NCI-H146 (cell line): Measurements from ENCODE around the gene CDH4.

Experiments used
- DNase-seq: peaks from one replicate; lab custom pipeline; 2025; lab: John Stamatoyannopoulos, UW

CDH4 gene

DNA sequence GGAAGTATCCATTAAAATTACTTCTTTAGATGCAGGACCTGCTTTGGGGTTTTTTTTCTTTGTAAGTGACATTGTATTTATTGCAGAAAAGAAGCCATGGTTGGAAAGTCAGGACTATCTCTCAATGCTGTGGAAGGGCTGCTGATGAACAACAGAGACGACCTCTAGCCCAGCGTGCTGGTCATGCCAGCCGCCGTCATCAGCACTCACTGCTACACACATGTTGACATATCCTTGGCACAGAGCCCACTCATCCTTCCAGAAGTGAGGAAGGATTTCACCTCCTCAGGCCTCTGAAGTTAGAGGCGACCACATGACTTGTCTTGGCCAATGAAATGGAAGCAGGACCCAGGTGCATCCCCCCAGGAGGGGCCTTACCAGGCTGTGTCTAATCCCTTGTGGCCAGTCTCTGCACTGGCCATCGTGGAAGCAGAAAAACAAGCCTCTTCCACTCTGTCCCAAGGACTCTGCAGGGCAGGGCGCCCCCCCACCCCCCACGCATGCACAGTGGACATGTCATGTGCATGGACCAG, 470.2 kb downstream of the CDH4 start:
- DNase-seq: no peak

DNA sequence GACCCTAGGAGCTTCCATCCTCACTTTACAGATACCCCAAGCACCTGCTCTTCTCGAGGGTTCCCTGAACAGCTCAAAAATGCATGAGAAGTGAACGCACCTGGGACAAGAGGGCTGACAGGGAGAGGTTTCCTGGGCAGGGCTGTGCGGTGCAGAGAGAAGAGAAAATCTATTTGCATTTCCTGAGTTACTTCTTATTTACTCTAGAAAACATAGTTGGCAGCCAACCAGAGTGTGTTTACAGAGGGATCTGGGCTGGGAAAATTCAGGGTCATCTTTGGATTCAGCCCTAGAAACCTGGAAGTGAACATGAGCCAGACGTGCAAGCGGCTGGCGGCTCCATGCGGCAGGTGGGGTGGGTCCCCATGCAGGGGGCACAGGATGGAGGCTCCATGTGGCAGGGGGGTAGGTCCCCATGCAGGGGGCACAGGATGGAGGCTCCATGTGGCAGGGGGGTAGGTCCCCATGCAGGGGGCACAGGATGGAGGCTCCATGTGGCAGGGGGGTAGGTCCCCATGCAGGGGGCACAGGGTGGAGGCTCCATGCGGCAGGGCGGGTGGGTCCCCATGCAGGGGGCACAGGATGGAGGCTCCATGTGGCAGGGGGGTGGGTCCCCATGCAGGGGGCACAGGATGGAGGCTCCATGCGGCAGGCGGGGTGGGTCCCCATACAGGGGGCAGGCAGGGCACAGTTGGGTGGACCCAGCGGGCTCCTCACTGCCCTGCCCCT, 471.6 kb downstream of the CDH4 start:
- DNase-seq: no peak

DNA sequence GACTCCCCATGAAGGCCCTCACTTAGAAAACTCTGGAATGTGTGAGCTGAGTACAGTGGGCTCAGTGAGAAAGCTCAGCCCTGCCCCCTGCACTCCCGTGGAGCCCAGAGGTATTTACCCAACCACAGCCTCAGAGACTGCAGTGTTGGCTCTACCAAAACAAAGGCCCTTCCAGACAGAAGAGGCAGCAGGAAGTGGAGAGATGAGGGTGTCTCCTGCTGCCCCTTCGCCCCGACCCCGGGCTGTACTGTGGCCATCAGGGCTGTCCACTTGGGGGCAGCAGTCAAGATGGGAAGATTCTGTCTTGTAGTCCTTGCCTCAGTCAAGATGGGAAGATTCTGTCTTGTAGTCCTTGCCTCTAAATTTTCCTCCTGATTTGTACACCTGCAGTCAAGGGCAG, 472.3 kb downstream of the CDH4 start:
- DNase-seq: no peak

DNA sequence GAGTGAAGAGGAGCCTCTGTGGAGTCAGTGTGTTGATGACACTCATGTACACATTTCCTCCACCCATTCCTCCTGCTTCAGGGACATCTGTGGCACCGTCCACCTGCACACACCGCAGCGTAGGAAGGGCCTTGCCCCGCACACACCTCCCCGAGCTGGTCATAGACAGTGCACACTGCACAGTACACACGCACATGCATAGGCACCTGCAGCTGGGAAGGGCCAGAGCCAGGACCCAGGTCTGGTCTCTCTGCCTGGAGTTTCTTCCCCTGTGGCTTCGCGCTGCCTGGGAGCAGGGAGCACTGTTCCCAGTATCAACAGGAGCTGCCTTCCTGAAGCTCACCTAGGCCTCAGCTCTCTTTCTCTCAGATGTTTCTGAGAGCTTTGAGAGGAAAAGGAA, 473.1 kb downstream of the CDH4 start:
- no peak for DNase-seq

DNA sequence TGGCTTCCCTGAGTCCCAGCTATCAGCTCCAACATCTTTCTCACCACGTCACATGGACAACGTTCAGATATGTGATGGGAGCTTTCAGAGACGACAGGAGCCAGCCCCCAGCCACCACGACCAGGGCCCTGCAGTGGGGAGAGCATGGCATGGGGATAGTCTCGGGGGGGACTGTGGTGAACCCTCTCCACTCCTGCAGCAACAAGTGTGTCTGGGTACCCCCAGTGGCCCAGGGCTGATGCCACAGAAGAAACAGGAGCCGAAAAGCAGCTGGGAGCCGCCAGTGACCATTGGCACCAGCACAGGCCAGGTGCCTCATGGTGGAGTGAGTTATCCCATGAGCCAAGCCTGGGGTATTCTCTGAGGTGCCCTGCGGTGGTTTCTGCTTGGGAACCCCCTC, 473.9 kb downstream of the CDH4 start:
- no peak for DNase-seq

DNA sequence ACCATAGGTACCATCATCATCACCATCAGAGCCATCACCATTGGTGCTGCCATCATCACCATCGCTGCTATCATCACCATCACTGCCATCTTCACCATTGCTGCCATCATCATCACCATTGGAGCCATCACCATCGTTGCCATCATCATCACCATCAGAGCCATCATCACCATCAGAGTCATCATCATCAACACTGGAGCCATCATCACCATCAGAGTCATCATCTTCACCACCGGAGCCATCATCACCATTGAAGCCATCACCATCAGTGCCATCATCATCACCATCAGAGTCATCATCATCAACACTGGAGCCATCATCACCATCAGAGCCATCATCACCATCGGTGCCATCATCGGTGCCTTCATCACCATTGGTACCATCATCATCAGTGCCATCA, 474.9 kb downstream of the CDH4 start:
- no peak for DNase-seq

DNA sequence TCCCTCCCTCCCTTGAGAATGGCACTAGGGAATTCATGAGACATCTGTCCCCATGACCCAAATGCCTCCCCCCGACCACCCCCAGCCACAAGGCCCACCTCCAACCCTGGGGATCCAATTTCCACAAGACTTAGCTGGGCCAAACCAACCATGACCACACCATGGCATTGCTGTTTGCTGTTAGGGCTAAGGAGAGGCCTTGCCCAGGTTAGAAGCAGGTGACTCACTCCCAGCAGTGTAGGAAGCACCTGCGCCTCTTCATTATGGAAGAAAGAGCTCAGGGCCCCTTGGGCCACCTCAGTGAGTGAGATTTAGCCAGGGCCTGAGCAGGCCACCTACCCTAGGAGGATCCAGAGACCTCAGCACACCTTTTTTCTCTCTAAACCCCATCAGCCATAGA, 475.7 kb downstream of the CDH4 start:
- DNase-seq: no peak

DNA sequence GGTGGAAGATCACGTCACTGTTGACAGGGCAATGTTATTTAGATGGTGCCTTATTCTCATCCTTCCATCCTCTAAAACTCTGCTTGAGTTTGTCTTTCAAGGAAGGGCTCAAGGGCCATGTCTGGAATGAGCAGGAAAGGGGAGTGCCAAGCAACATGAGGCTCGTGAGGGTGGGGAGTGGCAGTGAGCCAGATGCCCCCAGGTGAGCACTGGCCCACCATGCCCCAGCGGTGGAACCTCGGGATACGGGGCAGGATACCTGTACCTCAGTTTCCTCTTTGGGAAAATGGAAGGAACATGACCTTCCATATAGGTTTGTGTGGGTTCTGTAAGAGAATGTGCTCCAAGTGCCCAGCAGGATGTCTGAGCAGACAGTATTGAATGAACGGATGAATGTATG, 476.3 kb downstream of the CDH4 start:
- DNase-seq: no peak

DNA sequence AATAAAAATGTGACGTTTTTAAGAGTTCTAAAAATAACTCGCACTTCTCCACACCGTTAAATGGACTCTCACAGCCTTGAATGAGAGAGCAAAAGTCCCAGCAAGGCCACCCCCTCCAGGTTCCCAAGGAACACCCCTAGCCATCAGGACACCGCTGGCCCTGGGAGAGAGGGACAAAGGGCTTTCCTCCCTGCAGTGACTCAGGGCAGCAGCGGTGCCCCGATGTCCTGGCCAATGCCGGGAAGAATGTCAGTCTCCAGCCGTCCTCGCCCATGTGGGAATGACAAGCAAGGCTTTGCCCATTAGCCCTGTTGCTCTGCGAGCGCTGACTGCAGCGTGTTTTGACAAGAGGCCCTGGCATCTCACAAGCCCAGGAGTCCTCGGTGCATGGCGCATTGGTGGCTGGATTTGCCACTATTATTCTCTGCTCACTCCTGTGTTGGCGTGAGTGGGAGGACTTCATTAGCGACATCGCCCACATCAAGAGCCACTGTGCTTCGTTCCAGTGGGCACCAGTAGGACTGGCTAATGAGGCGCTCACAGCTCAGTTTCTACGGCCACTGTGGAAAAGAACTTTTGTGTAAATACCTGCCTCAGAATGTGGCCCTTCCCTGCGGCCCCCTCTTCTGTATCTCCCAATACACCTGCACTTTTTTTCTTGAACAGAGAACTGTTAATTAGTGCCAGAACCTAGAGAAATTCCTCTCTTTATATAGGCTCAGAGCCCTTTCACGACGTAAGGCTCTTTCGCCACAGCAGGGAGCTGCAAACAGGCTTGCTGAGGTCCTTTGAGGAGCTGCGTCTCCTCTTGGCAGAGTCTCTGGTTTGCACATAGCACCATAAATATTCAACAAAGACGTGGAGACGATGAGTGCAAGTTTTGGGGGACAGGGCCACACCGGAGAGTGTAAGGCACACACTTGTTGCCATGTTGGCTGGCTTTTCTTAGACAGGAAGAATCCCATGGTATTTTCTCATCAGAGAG, 477.0 kb downstream of the CDH4 start:
- no peak for DNase-seq

DNA sequence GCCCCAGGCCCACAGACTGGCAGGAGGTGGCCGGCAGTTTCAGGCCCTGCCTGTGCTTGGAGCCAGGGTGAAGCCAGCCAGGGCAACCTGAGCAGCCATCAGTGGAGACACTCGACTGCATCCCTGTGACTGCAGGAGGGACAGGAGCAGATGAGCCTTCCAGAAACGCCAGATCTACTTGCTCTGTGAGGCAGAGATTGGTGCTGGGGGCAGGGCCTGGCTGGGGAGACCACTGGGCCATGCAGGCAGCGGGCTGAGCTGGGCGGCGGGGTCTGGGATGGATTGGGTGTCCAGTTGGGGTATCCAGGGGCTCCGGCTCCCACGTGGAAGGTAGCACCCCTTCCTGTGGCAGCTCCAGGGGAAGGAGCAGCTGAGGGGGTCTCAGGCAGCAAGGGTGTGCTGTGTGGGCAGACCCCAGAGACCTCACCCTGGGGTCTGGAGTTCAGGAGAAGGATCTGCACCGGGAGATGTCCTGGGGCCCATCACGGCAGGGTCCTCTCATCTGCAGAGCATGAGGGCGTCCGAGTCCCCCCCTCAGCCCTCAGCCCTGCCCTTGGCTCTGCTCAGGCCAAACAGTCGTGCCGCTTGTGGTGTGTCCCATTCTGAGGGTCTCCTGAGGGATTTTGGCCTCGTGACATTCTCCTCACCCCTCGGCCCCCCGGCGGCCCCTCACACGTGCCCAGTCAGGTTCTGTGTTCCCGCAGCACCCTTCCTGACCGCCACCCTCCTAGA, 478.7 kb downstream of the CDH4 start:
- no peak for DNase-seq

DNA sequence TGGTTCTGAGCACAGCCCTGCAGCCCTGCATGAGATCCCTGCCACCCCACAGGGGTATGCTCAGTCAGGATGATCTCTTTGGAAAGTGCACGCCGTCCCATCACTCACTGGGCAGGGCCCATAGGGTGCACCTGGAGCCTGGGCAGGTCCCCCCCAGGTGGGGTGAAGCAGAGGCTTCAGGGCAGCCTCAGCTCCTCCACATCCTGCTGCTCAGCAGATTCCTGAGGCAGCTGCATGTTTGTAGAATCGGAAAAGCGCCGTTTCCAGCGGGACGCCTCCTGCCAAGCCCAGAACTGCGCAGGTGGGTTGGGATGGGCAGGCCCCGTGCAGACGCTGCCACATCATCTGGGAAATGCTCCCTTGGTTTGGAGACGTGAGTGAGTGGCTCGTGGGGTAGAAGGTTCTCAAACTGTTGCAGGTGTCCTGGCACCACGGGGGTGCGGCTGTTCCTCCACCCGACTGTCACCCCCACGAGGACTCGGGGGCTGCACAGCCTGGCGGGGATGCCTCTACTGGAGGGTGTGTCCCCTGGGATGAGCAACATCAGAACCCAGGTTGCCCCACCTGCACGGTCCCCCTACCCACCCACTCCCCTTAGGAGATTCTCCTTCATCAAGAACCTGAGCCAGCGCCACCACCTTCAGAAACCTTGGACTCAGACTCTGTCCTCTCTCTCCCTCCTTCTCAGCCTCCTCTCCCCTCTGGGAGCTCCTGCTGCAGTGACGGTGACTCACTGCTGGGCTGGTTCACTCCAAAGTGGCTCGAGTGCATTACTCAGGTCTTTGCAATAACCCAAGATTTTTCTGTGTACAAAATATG, 479.5 kb downstream of the CDH4 start:
- no peak for DNase-seq

DNA sequence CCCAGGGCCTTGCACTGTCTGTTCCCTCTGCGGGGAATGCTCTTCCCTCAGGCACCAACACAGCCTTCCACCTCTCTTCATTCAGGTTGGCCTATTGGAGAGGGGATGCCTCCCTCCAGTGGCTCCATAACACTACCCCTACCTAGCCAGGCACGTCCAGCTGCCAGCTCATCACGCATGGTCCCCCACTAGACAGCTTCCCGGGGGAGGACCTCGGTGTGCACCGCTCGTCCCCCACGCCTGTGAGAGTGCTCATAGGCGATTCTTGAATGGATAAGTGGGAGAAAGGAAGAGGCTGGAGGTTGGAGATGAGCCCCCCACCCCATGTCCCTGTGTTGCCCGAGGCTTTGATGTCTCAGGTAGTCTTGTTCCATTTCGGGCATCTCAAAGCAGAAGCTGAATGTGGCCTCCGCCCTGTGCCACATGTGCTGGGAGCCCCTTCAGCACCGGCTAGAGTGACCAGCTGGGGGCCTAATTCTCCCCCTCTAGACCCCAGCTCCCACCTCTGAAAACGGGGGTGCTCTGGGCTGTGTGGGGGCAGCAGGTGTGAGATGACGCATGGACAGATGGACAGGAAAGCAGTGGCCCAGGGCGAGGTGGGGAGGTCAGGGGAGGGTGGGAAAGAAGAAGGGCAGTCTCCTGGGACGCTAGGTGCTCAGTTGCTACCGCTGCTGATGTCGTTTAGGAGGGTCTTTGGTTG, 480.6 kb downstream of the CDH4 start:
- DNase-seq: no peak

DNA sequence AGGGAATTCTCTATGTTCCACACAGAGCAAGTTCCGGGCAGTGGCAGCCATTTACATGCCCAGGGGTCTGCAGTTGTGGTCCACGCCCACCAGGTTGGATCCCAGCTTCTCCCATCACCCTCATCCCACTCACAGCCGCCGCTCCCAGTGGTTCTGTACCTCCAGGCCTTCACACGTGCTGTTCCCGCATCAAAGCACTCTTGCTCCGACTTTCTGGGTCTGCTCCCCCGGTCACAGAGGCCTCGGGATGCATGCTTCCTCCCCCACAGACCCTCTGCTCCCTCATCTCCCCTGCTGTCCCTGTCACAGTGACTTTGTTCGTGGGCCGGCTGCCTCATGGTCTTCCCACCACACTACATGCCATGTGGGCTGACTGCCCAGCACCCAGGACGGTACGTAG, 481.2 kb downstream of the CDH4 start:
- no peak for DNase-seq

DNA sequence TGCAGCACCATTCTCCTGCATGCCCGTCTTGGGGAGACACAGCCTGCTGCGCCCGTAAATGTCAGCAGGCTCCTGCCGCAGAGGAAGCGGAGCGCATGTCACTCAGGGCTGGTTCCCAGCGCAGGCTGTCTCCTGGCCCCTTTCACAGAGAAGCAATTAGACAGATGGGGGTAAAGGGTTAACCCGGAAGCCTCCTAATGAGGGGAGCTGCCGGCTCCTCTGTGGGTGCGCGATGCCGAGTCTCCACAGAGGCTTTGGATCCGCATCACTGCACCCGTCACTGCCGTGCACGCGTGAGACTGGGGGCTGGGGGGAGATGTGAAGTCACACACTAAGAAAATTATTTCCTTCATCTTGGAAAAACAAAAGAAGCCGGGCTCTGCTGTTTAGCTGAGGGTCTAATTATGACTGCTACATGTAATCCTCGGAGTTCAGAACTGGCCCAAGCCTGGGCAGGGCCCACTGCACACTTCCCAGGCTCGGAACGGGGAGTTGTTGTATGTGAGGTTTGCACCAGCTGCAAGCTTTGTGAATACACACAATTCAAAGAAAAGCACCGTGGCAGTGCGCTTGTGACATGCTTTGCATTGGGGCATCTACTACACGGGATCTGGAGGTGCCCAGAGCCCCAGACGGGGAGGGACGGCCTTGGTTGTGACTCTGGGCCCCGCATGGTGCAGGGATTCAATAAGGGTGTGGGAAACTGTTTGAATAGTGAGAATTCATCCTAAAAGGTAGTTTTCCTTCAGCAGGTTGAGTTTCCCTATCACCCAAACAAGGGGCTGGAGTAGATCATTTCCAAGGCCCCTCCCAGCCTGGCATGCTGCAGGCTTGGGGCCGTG, 482.1 kb downstream of the CDH4 start:
- no peak for DNase-seq

DNA sequence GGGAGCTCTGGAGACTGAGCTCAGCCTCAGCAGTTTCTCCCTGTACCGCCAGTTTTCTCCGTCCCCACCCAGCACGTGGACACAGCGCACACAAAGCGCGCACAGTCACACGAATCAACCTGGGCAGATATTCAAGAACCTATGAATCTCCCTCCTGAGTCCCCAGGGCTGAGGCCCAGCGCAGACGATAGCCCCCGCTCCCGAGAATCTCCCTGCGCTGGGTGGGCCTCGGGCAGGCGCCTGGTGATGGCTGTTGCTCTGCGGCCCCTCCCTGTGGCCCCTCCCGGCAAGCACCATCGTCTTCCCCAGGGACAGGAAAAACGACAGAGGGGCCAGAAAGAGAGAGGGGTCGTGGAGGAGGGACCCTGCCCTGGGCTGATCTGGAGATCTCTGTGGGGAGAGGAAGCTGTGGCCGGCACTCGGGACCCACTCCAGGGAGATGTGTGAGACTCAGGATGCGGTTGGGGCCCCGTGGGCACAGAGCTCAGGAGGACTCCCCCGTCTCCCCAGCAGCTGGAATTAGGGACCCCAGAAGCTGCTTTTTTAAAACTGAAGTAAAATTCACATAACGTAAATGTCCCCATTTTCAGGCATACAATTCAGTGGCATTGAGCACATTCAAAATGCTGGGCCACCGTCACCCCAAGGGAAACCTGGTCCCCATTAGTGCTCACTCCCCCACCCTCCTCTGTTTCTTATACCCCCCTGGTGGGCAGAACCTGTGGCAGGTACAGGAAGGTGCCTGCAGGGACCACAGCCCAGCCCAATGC, 482.9 kb downstream of the CDH4 start:
- no peak for DNase-seq

DNA sequence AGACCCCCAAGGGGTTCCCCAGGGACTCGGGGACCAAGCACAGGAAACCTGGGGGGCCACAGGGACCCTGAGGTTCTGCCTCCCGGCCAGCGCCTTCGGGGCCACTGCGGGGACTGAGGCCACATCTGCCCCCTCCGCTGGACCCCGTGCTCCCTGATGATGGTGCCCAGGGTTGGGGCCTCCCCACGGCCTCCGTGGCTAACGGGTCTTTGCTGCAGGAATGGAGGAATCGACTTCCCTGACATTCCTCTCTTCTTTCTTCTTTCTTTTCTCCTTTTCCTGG, 483.4 kb downstream of the CDH4 start:
- no peak for DNase-seq

DNA sequence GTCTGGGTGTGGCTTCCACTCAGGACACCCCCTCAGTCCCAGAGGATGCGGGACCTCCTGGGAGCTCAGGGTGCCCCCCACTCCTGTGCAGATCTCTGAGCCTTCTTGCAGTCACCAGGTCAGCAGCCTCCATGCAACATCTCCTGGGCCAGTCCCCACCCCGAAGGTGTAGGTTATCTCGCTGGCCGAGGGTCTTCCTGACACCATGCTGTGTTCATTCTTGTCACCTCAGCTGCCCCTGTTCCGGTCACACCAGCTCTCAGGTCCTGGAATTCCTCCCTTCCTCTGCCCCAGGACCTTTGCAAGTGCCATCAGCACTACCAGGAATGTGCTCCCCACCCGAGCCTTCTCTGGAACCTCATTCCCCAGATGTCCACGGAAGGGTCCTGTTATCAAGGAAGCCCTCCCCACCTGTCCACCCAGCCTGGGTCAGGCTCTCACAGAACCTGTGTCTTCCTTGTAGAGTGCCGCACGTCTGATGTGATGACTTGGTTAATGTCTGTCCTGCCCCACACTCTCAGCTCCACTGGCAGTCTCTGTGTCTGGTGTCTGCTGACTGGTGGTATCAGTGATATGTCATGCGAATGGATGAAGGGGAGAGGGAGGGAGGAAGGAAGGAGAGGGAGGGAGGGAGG, 484.1 kb downstream of the CDH4 start:
- DNase-seq: no peak

DNA sequence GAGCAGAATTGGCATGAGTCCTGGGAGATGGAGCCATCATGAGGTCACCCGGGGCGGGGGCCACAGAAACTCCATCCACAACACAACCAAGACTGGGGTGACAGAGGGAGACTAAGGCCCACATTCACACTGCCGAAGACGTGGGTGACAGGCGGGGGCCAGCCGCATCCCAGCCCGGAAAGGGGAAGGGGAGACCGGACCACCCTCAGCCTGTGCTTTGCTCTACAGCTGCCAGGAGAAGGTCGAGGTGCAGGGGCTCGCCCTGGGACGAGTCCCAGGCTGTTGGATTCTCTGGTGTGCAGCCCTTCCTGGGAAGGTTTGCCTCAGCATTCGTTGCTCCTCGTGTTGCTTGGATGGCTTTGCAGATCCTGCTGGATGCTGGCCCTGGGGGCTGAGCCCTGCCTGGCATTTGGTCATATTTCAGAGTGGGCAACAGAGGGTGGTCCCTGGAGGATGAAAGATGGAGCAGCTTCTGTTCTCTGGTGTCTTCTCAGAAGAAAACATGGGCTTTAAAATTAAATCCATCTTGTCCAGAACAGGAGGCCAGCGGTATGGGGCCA, 484.8 kb downstream of the CDH4 start:
- no peak for DNase-seq

DNA sequence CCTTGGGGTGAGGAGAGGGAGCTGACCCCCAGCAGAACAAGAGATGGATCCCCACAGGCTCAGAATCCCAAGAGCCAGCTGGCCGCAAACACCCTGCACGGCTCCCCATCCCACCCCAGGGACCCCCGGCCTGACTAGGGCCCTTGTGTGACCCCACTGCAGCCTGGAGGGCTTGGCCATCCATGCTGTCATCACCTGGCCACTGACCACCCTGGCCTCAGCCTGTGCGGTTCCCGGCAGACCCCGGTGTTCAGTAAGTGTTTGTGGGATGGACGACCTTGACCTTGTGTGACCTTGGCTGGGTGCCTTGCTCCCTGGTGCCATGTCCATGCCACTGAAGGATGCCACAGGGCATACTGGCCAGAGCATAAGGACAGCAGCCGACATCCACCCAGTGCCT, 485.3 kb downstream of the CDH4 start:
- DNase-seq: no peak
